Astrocyte (in vitro differentiated cells and primary cell): ENCODE results near the gene RBM25.

ENCODE experiments used
- CTCF ChIP-seq: IDR thresholded peaks from 2 replicates; pipeline ENCODE4 v1.5.1; 2011; ENCODE audit warnings: low read depth, mild to moderate bottlenecking, inconsistent platforms, low read length, moderate library complexity; ENCODE audit not compliant: insufficient read depth
- EZH2 ChIP-seq: IDR thresholded peaks from 2 replicates; pipeline ENCODE4 v1.6.1; 2012; ENCODE audit warnings: mild to moderate bottlenecking, low read length, inconsistent platforms; ENCODE audit not compliant: insufficient read depth

- TF ChIP-seq CTCF (no peak), EZH2 (no peak)
These were observed 10.5 kb upstream of the RBM25 start for GRCh38 chr14:73047808-73048207.
